Measurements from ENCODE around the gene SLIT1.

The SLIT1 gene

GRCh38 chr10:96959733-96960132 is 226.0 kb downstream of the SLIT1 start:
- DNase-seq = no peak
- intact Hi-C loops (cut with DNase I) = no loop called here

- intact Hi-C loops (cut with DNase I) = no loop called here
- DNase-seq = no peak
Observed at GRCh38 chr10:96958071-96958470, 227.7 kb downstream of the SLIT1 start.

DNA sequence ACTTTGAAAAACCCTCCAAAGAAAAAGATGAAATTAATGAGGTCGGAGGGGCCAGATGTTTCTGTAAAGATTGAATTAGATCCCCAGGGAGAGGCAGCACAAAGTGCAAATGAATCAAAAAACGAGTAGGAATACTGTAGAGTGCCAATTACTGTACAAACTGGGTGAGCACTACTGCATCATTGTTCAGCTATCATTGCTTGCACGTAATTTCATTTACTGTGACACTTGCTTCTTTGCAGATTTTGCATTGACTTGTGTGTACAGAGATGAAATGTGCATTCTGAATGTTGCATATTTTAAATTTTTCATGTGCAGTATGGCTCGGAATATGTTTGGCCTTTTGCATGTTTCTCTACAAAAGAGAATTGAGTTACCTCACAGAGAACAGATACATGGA is 230.0 kb downstream of the SLIT1 start:
- no peak for DNase-seq
- intact Hi-C loops (cut with DNase I) = no loop called here

DNA sequence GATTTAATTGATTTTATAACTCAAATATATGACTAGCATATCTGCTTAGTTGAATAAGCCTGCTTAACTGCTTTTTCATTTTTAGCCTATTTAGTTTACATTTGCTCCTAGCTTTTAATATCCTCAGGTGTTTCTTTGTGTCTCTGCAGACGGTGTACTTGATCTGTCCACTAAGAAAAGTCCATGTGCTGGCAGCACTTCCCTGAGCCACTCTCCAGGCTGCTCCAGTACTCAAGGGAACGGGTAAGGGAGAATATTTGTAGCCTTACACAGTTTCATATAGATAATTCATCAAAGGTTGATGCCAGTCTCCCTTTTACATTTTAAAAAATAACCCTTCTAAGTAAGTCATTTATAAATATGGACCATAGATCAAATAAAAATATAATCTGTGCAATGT is 233.8 kb downstream of the SLIT1 start:
- intact Hi-C loops (cut with DNase I) = no loop called here
- no peak for DNase-seq

- peak in 1 of 10 donors; percentile 11 for DNase-seq
- intact Hi-C loops (cut with DNase I) = no loop called here
Observed at GRCh38 chr10:96949039-96949683, 236.6 kb downstream of the SLIT1 start.
